A673 (cell line): ENCODE data around the gene CAGE1. TPM values are rescaled to one million over a fixed set of nuclear protein-coding genes. Genes with fewer than 3 reads are reported as not detected.

Experiments used
- BruUV-seq: library from RNA; stranded (reverse); fragments of 400-500 nt; replicated peaks from 2 replicates; lab custom pipeline; 2021; lab: Mats Ljungman, UMichigan
- CTCF ChIA-PET: fragments of 300-600 bp; sonication (Branson Sonifier 250); formaldehyde crosslinking; loops from one replicate; lab custom pipeline; 2022; ENCODE audit warnings: antibody characterized with exemption; lab: Charles Lee
- POLR2A ChIA-PET: fragments of 300-600 bp; sonication (Branson Sonifier 250); formaldehyde crosslinking; loops from one replicate; lab custom pipeline; 2022; ENCODE audit warnings: antibody characterized with exemption; ENCODE audit not compliant: low non-redundant PET; lab: Charles Lee
- DNase-seq: peaks from one replicate; pipeline ENCODE4 v3.0.0-alpha.2; 2015; ENCODE audit warnings: low spot score
- H3K27ac ChIP-seq: fragments of 200-600 bp; sonication (generic); 2 replicates; pipeline ENCODE4 v1.5.1; 2016; ENCODE audit warnings: mixed run types, low read depth, mild to moderate bottlenecking, mixed read lengths, antibody characterized with exemption, low read length; ENCODE audit not compliant: poor library complexity, severe bottlenecking
- H3K27me3 ChIP-seq: fragments of 200-600 bp; sonication (generic); replicated peaks from 2 replicates; pipeline ENCODE4 v1.6.1; 2017; ENCODE audit warnings: mixed run types, low read depth, mild to moderate bottlenecking, mixed read lengths, antibody characterized with exemption, low read length; ENCODE audit not compliant: insufficient read depth, poor library complexity
- H3K36me3 ChIP-seq: fragments of 200-600 bp; sonication (generic); 2 replicates; pipeline ENCODE4 v1.6.1; 2016; ENCODE audit warnings: mixed run types, mild to moderate bottlenecking, mixed read lengths, antibody characterized with exemption, low read length; ENCODE audit not compliant: insufficient read depth, poor library complexity, severe bottlenecking
- H3K4me1 ChIP-seq: fragments of 200-600 bp; sonication (generic); 2 replicates; pipeline ENCODE4 v1.6.1; 2017; ENCODE audit warnings: mixed run types, mild to moderate bottlenecking, mixed read lengths, antibody characterized with exemption, low read length; ENCODE audit not compliant: insufficient read depth, poor library complexity, severe bottlenecking
- H3K4me3 ChIP-seq: fragments of 200-600 bp; sonication (generic); 2 replicates; pipeline ENCODE4 v1.5.1; 2016; ENCODE audit warnings: low read depth, mixed run types, mild to moderate bottlenecking, mixed read lengths, low read length; ENCODE audit not compliant: poor library complexity, severe bottlenecking
- H3K9me3 ChIP-seq: fragments of 200-600 bp; sonication (generic); 2 replicates; pipeline ENCODE4 v1.6.1; 2016; ENCODE audit warnings: mixed run types, low read depth, mild to moderate bottlenecking, mixed read lengths, antibody characterized with exemption, low read length; ENCODE audit not compliant: poor library complexity, severe bottlenecking
- EZH2 ChIP-seq: fragments of 200-600 bp; sonication (generic); IDR thresholded peaks from 2 replicates; pipeline ENCODE4 v1.6.1; 2017; ENCODE audit warnings: borderline replicate concordance, low read depth, mild to moderate bottlenecking, mixed read lengths, antibody characterized with exemption, low read length; ENCODE audit not compliant: poor library complexity, severe bottlenecking
- intact Hi-C: fragments of 100-400 bp; cut with micrococcal nuclease; formaldehyde crosslinking; loops from one replicate; pipeline ENCODE4 v1.10.0; 2022; ENCODE audit not compliant: unreplicated experiment
- total RNA-seq: library from RNA; stranded (reverse); gene quantifications from 2 replicates; pipeline ENCODE4 v1.2.3, GENCODE V29; 2021
- TF ChIP-seq, protein P1 (sequence below): fragments of 300-800, 200-600 bp; sonication (generic); conservative IDR thresholded peaks from 2 replicates; pipeline ENCODE4 v1.5.1; 2017; ENCODE audit warnings: low read depth, mild to moderate bottlenecking, antibody characterized with exemption, low read length, moderate library complexity, mixed read lengths

Gene CAGE1
- total RNA-seq, 1 experiment from 2014 or later, result 0.19 TPM

DNA sequence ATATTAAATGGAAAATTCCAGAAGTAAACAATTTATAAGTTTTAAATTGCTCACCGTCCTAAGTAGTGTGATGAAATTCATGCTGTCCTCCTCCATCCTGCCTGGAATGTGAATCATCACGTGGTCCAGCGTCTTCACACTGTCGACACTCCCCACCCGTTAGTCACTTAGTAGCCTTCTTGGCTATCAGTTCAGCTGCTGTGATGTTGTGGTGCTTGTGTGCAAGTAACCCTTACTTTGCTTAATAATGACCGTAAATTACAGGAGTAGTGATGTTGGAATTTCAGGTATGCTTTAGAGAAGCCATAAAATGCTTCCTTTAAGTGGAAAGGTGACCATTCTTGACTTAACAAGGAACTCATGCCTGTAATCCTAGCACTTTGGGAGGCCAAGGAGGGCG is 25.3 kb upstream of the CAGE1 start:
- no peak for TF ChIP-seq EZH2
- TF ChIP-seq, protein P1, sequence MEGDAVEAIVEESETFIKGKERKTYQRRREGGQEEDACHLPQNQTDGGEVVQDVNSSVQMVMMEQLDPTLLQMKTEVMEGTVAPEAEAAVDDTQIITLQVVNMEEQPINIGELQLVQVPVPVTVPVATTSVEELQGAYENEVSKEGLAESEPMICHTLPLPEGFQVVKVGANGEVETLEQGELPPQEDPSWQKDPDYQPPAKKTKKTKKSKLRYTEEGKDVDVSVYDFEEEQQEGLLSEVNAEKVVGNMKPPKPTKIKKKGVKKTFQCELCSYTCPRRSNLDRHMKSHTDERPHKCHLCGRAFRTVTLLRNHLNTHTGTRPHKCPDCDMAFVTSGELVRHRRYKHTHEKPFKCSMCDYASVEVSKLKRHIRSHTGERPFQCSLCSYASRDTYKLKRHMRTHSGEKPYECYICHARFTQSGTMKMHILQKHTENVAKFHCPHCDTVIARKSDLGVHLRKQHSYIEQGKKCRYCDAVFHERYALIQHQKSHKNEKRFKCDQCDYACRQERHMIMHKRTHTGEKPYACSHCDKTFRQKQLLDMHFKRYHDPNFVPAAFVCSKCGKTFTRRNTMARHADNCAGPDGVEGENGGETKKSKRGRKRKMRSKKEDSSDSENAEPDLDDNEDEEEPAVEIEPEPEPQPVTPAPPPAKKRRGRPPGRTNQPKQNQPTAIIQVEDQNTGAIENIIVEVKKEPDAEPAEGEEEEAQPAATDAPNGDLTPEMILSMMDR, result no peak
- CTCF ChIA-PET, result no interaction called here
- no TSS peak for BruUV-seq
- Histone ChIP-seq H3K4me3 (no peak overlapping the region), H3K4me1 (peaks cover 5% of the 10 kb centered on the region), H3K27ac (no peak overlapping the region), H3K36me3 (peaks cover 81% of the 10 kb centered on the region), H3K9me3 (no peaks in the 10 kb centered on the region), H3K27me3 (no peaks in the 10 kb centered on the region)
- intact Hi-C loops, result loop anchor here (5.0 kb wide), 1 partner anchor 197 kb away; no protein-coding TSS in a partner anchor
- DNase-seq, result no peak
- POLR2A ChIA-PET, result no interaction called here

DNA sequence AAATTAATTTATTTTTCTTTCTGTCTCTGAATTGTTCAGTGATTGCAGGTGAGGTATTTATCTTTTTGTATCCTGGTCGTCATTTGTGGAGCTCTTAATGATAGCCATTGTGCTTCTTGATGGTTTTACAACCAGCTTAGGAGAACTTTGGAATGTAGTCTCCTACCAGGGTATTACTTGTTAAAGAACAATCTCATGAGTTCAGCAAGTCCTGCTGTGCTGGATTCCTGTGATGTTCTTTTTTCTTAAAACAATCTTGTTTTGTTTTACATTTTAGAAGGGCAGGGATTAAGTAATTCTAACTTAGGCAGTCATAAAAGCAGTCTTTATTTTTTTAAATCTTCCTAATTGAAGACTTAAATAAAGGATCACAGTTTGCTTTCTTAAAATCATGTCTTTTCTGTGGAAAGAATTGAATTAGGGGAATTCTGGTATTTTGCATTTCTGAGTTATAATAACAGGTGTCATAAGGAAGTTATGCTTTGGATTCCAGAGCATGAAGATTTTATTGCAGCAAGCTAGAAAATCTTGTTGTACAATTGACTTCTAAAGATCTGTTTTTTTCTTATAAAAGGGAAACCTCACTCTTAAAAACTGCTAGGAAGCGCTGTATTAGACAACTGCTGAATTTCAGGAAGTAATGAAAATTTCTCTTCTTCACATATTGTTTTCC is 23.7 kb upstream of the CAGE1 start:
- Histone ChIP-seq H3K4me3 (no peak overlapping the region), H3K36me3 (peaks cover 86% of the 10 kb centered on the region), H3K27me3 (no peaks in the 10 kb centered on the region), H3K9me3 (no peaks in the 10 kb centered on the region), H3K27ac (no peak overlapping the region), H3K4me1 (peaks cover 5% of the 10 kb centered on the region)
- TF ChIP-seq, protein P1, result no peak
- TF ChIP-seq EZH2, result no peak
- no peak for DNase-seq
- ChIA-PET CTCF (no interaction called here), POLR2A (no interaction called here)
- no TSS peak for BruUV-seq
- intact Hi-C loops, result no loop called here

DNA sequence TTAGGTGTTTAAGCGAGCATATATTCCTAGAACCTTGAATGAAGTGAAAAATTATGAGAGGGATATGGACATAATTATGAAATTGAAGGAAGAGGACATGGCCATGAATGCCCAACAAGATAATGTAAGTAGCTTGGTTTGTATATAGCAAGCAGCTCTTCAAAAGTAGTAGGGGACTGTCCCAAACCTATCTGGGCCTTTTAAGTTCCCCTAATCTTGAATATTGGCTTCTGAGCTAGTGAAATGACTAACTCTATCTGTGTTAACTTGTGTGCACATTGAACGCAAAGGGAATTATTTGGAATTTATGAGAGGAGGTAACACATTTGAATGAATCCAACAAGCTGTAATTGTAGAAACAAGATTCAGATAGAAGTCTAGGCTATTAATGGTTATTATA is 21.8 kb upstream of the CAGE1 start:
- H3K9me3 ChIP-seq, result no peaks in the 10 kb centered on the region
- no TSS peak for BruUV-seq
- no peak for DNase-seq
- intact Hi-C loops, result no loop called here
- H3K4me1 ChIP-seq, result peaks cover 5% of the 10 kb centered on the region
- H3K4me3 ChIP-seq, result no peak overlapping the region
- H3K27me3 ChIP-seq, result no peaks in the 10 kb centered on the region
- TF ChIP-seq, protein P1, result no peak
- no peak for TF ChIP-seq EZH2
- H3K27ac ChIP-seq, result no peak overlapping the region
- ChIA-PET CTCF (no interaction called here), POLR2A (no interaction called here)
- H3K36me3 ChIP-seq, result peaks cover 86% of the 10 kb centered on the region
